ENCODE data around the gene PRM2.

PRM2 gene

GRCh38 chr16:11315510-11315909 lies 39.2 kb upstream of the PRM2 start:
- Histone ChIP-seq H3K4me3 (ENCODE audit: low read depth, low read length) (no peak overlapping the region), H2AFZ (no peak overlapping the region), H3K79me2 (no peaks in the 10 kb centered on the region), H3K4me1 (peaks cover 4% of the 10 kb centered on the region), H3K27me3 (ENCODE audit: control insufficient read depth, insufficient read depth, low read length) (no peaks in the 10 kb centered on the region), H3K9me3 (ENCODE audit: control insufficient read depth, low read length) (no peaks in the 10 kb centered on the region), H3K36me3 (ENCODE audit: control insufficient read depth, insufficient read depth, low read length) (no peaks in the 10 kb centered on the region), H3K4me2 (ENCODE audit: low read length) (no peak overlapping the region), H3K27ac (no peak overlapping the region), H3K9ac (no peak overlapping the region)
- TF ChIP-seq CTCF (IDR thresholded peaks at IDR 0.05), result no peak

- H2AFZ ChIP-seq, result no peak overlapping the region
- H3K27ac ChIP-seq, result no peak overlapping the region
- H3K9ac ChIP-seq, result no peak overlapping the region
- H3K27me3 ChIP-seq (ENCODE audit: control insufficient read depth, insufficient read depth, low read length), result no peaks in the 10 kb centered on the region
- no peak overlapping the region for H3K4me2 ChIP-seq (ENCODE audit: low read length)
- H3K4me1 ChIP-seq, result peaks cover 9% of the 10 kb centered on the region
- H3K4me3 ChIP-seq (ENCODE audit: low read depth, low read length), result no peak overlapping the region
- no peak for TF ChIP-seq CTCF (IDR thresholded peaks at IDR 0.05)
- no peaks in the 10 kb centered on the region for H3K79me2 ChIP-seq
- H3K9me3 ChIP-seq (ENCODE audit: control insufficient read depth, low read length), result no peaks in the 10 kb centered on the region
- H3K36me3 ChIP-seq (ENCODE audit: control insufficient read depth, insufficient read depth, low read length), result no peaks in the 10 kb centered on the region
Measured at GRCh38 chr16:11314309-11314894, 38.1 kb upstream of the PRM2 start.

- Histone ChIP-seq H3K36me3 (ENCODE audit: control insufficient read depth, insufficient read depth, low read length) (no peaks in the 10 kb centered on the region), H3K9me3 (ENCODE audit: control insufficient read depth, low read length) (no peaks in the 10 kb centered on the region), H3K79me2 (no peaks in the 10 kb centered on the region), H3K9ac (no peak overlapping the region), H2AFZ (no peak overlapping the region), H3K4me1 (peaks cover 9% of the 10 kb centered on the region), H3K4me2 (ENCODE audit: low read length) (no peak overlapping the region), H3K27me3 (ENCODE audit: control insufficient read depth, insufficient read depth, low read length) (no peaks in the 10 kb centered on the region), H3K27ac (no peak overlapping the region), H3K4me3 (ENCODE audit: low read depth, low read length) (no peak overlapping the region)
- no peak for TF ChIP-seq CTCF (IDR thresholded peaks at IDR 0.05)
Measured at GRCh38 chr16:11313493-11314308, 37.4 kb upstream of the PRM2 start.

- Histone ChIP-seq H3K36me3 (ENCODE audit: control insufficient read depth, insufficient read depth, low read length) (no peaks in the 10 kb centered on the region), H3K4me1 (peaks cover 9% of the 10 kb centered on the region), H3K4me2 (ENCODE audit: low read length) (peak overlapping the region; percentile 55), H3K79me2 (no peaks in the 10 kb centered on the region), H3K9me3 (ENCODE audit: control insufficient read depth, low read length) (no peaks in the 10 kb centered on the region), H3K4me3 (ENCODE audit: low read depth, low read length) (peak overlapping the region; percentile 22), H3K9ac (no peak overlapping the region), H3K27me3 (ENCODE audit: control insufficient read depth, insufficient read depth, low read length) (no peaks in the 10 kb centered on the region), H3K27ac (no peak overlapping the region), H2AFZ (peak overlapping the region; percentile 67)
- no peak for TF ChIP-seq CTCF (IDR thresholded peaks at IDR 0.05)
Measured at GRCh38 chr16:11312718-11313492, 36.6 kb upstream of the PRM2 start.
